MG63 (cell line): Measurements from ENCODE around the gene ZNF319. TPM values are rescaled to one million over a fixed set of nuclear protein-coding genes. Genes with fewer than 3 reads are reported as not detected.

Experiments used
- DNase-seq: peaks from one replicate; pipeline ENCODE4 v3.0.0-alpha.2; 2020
- H3K27me3 ChIP-seq: fragments of 250-450 bp; sonication (Bioruptor Pico); 2 replicates; pipeline ENCODE4 v1.5.1; 2020; ENCODE audit warnings: mild to moderate bottlenecking, moderate library complexity
- H3K36me3 ChIP-seq: fragments of 250-450 bp; sonication (Bioruptor Pico); 2 replicates; pipeline ENCODE4 v1.5.1; 2020; ENCODE audit warnings: mild to moderate bottlenecking, moderate library complexity
- H3K4me3 ChIP-seq: fragments of 250-450 bp; sonication (Bioruptor Pico); 2 replicates; pipeline ENCODE4 v1.5.1; 2020; ENCODE audit warnings: mild to moderate bottlenecking, moderate library complexity
- H3K9me3 ChIP-seq: fragments of 250-450 bp; sonication (Bioruptor Pico); 2 replicates; pipeline ENCODE4 v1.5.1; 2020; ENCODE audit warnings: mild to moderate bottlenecking, moderate library complexity
- total RNA-seq: library from RNA; depleted of rRNA; stranded (reverse); fragments of >200 nt; shearing (Covaris generic); gene quantifications from 2 replicates; pipeline ENCODE4 v1.2.3, GENCODE V29; 2014; ENCODE audit warnings: low replicate concordance

Gene ZNF319
- total RNA-seq, 1 experiment from 2014 or later = 15.5 TPM

DNA sequence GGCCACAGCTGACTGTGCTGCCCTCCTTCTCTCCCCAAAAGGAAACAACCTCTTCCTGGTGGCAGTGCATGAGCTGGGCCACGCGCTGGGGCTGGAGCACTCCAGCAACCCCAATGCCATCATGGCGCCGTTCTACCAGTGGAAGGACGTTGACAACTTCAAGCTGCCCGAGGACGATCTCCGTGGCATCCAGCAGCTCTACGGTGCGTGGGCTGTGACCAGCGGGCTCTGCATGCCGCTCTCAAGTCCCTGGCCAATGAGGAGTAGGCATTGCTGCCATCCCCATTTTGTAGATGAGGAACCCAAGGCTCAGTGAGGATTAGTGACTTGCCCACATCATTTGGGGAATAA lies 40.0 kb upstream of the ZNF319 start:
- Histone ChIP-seq H3K9me3 (no peaks in the 10 kb centered on the region), H3K36me3 (no peaks in the 10 kb centered on the region), H3K27me3 (no peaks in the 10 kb centered on the region), H3K4me3 (no peak overlapping the region)
- no peak for DNase-seq

DNA sequence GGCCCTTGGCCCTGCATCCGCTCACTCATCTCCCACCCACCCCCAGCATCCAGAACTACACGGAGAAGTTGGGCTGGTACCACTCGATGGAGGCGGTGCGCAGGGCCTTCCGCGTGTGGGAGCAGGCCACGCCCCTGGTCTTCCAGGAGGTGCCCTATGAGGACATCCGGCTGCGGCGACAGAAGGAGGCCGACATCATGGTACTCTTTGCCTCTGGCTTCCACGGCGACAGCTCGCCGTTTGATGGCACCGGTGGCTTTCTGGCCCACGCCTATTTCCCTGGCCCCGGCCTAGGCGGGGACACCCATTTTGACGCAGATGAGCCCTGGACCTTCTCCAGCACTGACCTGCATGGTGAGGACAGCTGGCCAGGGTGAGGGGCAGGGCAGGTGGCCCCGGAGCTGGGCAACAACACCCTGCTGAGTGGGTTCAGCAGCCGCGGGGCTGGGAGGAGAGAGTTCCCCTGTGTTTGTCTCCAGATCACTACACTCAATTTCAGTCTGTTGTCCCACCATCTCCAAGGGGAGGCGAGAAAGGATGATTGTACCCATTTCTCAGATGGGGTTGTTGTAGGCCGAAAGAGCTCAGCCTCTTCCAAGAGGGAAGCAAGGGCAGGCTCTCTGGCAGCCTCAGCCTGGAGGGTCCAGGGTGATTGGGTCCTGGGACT lies 39.5 kb upstream of the ZNF319 start:
- Histone ChIP-seq H3K4me3 (no peak overlapping the region), H3K9me3 (no peaks in the 10 kb centered on the region), H3K36me3 (no peaks in the 10 kb centered on the region), H3K27me3 (no peaks in the 10 kb centered on the region)
- no peak for DNase-seq

- H3K36me3 ChIP-seq = no peaks in the 10 kb centered on the region
- no peaks in the 10 kb centered on the region for H3K27me3 ChIP-seq
- no peaks in the 10 kb centered on the region for H3K9me3 ChIP-seq
- no peak overlapping the region for H3K4me3 ChIP-seq
- no peak for DNase-seq
These were observed 37.8 kb upstream of the ZNF319 start for GRCh38 chr16:58038219-58038641.

DNA sequence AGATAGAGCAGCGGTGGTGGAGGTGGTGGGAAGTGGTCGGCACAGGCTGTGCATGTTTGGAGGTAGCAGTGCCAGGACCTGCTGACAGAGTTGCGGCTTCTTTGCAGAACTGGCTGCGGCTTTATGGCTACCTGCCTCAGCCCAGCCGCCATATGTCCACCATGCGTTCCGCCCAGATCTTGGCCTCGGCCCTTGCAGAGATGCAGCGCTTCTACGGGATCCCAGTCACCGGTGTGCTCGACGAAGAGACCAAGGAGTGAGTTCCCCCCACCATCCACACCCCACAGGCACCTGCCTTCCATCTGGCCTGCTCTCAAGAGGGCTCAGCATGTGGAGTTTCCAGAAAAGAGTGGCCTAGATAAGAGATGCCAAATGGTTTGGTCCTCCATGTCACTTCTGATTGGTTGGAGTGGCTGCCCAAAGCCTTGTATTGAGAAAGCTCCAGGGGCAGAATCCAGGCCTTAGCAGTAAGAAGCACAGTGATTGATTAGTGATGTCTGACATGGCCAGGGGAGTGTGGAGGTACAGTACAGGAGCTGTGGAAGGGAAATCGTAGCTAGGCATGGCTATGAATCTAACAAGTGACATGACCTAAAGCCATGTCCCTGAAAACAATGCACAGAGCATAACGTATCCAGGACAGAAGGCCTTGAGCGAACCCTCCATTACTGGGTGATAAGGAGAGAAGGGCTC lies 37.0 kb upstream of the ZNF319 start:
- Histone ChIP-seq H3K27me3 (no peaks in the 10 kb centered on the region), H3K4me3 (no peak overlapping the region), H3K36me3 (no peaks in the 10 kb centered on the region), H3K9me3 (no peaks in the 10 kb centered on the region)
- no peak for DNase-seq

GRCh38 chr16:58036943-58037342 lies 36.5 kb upstream of the ZNF319 start:
- Histone ChIP-seq H3K9me3 (no peaks in the 10 kb centered on the region), H3K27me3 (no peaks in the 10 kb centered on the region), H3K36me3 (no peaks in the 10 kb centered on the region), H3K4me3 (no peak overlapping the region)
- no peak for DNase-seq

DNA sequence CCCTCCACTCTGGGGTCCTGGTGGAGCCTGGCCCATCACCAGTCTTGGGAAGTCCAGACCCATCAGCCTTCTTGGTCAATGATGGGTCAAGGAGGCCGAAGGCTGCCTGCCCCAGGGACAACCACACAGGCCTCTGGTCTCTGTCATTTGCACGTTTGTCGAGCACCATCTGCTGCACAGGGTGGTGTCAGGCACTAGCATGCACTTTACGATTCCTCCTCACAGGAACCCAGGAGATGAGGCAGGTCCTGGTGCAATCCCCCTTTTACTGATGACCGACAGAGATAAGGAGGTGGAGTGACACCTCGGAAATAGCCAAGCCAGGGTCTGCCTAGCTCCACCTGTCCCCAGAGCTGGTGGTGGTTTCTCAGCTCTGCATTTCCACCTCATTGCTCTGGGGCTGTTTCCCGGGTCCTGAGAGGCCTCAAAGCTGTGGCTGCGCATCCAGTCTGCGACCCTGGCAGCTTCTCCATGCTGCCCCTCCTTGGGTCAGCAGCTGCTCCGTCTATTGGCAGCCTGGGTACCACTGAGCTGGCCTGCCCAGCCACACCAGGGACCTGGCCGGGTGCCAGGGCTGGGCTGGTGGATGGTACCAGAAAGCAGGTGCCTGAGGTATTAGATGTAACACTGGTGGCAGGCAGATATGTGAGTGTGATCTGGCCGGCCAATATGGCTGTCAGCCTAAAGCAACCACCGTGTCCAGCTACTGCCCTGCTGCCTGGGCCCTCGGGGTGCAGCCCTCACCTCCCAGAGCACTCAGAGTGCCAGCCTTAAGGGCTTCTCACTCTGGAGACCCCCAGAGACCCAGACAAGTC lies 35.1 kb upstream of the ZNF319 start:
- no peak overlapping the region for H3K4me3 ChIP-seq
- no peak for DNase-seq
- H3K27me3 ChIP-seq = no peaks in the 10 kb centered on the region
- H3K9me3 ChIP-seq = no peaks in the 10 kb centered on the region
- H3K36me3 ChIP-seq = no peaks in the 10 kb centered on the region

DNA sequence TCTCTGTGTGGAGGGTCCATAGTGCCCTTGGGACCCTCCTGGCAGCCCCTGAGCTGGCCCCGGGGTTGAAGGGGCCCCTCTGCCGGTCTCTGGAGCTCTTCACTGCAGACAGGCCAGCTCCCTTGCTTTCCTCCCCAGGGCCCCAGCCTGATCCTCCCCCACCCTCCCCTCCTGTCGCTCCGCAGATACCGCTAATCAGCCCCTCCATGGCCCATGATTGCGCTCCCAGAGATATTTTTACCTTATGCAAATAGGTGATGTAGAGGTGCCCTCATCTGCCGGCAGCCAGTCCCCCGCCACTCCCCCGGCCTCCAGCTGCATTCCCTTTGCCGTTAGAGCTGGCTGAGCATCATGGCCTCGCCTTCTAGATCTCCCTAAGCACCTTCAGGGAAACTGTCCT lies 34.3 kb upstream of the ZNF319 start:
- Histone ChIP-seq H3K9me3 (no peaks in the 10 kb centered on the region), H3K27me3 (no peaks in the 10 kb centered on the region), H3K4me3 (no peak overlapping the region), H3K36me3 (no peaks in the 10 kb centered on the region)
- no peak for DNase-seq

DNA sequence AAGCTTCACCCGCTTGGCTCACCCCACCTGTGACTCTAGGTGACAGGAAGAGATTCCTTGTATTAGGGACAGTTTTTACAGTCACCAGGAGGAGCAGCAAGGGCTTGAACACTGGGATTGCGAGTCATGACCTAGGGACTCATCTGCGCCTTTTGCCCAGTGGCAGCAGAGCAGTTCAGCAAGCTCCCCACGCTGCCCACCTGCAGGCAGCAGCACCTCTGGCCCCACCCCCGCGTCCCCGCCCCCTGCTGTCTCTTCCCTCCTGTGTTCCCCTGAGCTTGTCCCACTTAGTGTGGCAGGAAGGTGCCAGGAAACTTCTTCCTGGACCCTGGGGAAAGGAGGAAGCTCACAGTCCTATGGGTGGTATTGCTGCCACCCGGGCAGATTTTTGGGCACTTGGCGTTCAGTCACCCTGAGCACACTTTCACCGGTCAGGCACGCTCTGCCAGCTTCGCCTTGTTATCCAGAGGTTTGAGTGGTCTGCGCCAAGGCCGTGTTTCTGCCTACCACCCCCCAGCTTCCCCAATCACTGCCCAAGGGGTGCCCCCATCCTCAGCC lies 33.7 kb upstream of the ZNF319 start:
- Histone ChIP-seq H3K4me3 (no peak overlapping the region), H3K36me3 (no peaks in the 10 kb centered on the region), H3K27me3 (no peaks in the 10 kb centered on the region), H3K9me3 (no peaks in the 10 kb centered on the region)
- no peak for DNase-seq

DNA sequence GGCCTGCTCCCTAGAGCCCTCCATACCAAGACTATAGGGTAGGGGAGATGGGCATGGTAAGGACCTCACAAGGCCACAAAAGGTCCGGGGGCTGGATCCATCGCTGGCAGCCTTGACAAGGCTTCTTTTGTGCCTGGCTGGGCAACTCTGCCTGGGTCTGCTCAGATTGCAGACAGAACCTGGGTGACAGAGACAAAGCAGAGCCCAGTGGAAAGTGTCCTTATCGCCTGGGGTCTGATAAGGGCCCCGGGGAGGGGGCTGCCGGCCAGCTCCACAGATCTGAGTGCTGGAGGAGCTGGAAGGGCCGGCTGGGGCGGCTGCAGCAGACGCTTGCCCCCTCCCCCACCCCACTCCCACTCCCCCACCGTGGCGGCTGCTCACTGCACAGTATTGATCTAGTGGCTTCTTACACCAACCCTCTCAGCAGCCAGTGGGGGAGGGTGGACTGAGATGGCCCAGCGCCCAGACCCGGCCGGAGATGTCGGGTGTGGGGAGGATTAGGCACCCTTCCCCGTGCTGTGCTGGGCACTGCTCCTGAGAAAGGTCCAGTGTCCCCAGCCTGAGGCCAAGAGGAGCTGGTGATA lies 32.3 kb upstream of the ZNF319 start:
- Histone ChIP-seq H3K4me3 (no peak overlapping the region), H3K36me3 (no peaks in the 10 kb centered on the region), H3K27me3 (no peaks in the 10 kb centered on the region), H3K9me3 (no peaks in the 10 kb centered on the region)
- no peak for DNase-seq

GRCh38 chr16:58031016-58031800 lies 30.7 kb upstream of the ZNF319 start:
- no peak overlapping the region for H3K4me3 ChIP-seq
- H3K9me3 ChIP-seq = no peaks in the 10 kb centered on the region
- DNase-seq = no peak
- H3K36me3 ChIP-seq = no peaks in the 10 kb centered on the region
- peaks cover 7% of the 10 kb centered on the region for H3K27me3 ChIP-seq

GRCh38 chr16:58030136-58030840 lies 29.8 kb upstream of the ZNF319 start:
- no peak overlapping the region for H3K4me3 ChIP-seq
- DNase-seq = no peak
- H3K9me3 ChIP-seq = no peaks in the 10 kb centered on the region
- no peaks in the 10 kb centered on the region for H3K36me3 ChIP-seq
- H3K27me3 ChIP-seq = peaks cover 7% of the 10 kb centered on the region

DNA sequence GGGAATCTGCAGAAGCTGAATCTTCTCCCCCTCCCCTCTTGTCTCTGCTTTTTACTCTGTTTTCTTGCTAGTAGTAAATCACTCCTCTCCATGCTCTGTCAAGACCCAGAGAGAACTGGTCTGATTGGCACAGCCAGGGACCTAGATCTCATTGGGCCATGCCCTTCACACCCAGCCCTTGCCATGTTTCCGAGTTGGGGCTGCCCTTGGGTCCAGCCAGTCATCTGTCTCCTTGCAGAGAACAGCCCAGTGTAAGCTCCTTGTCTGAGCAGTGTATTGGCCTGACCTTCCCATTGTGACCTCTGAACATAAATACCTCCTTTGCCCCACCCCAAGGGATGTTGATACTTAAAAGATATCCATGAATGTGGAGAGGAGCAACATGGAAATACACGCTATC lies 28.9 kb upstream of the ZNF319 start:
- Histone ChIP-seq H3K27me3 (peaks cover 7% of the 10 kb centered on the region), H3K36me3 (no peaks in the 10 kb centered on the region), H3K4me3 (no peak overlapping the region), H3K9me3 (no peaks in the 10 kb centered on the region)
- DNase-seq = no peak

GRCh38 chr16:58028541-58029070 lies 28.1 kb upstream of the ZNF319 start:
- H3K9me3 ChIP-seq = no peaks in the 10 kb centered on the region
- DNase-seq = no peak
- H3K27me3 ChIP-seq = peaks cover 7% of the 10 kb centered on the region
- H3K4me3 ChIP-seq = no peak overlapping the region
- no peaks in the 10 kb centered on the region for H3K36me3 ChIP-seq

DNA sequence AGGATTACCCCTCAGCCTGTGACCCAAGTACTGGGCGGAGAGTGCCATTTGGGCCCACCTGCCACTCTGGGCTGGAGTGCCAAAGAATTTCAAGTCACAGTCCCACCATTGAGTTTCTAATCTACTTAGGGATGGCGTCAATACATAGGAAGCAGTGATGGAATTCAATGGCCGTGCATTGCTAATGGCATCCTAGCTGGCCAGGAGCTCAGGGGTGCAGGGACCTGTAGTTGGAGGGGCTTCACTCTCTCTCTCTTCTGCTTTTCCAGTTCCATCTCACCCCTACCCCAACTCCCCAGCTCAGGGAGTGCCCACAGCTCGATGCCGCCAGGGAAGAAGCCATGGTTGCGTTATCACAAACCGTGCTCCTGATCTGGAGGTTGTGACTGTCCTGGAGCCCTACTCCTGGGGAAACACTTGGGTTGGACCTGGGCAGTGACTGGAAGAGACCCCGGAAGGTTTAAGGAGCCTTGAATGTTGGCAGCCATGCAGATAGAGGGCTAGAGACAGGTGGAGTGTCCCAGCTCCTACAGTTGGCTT lies 27.5 kb upstream of the ZNF319 start:
- no peaks in the 10 kb centered on the region for H3K36me3 ChIP-seq
- DNase-seq = no peak
- H3K4me3 ChIP-seq = no peak overlapping the region
- peaks cover 7% of the 10 kb centered on the region for H3K27me3 ChIP-seq
- no peaks in the 10 kb centered on the region for H3K9me3 ChIP-seq

- no peak for DNase-seq
- Histone ChIP-seq H3K27me3 (peaks cover 7% of the 10 kb centered on the region), H3K4me3 (no peak overlapping the region), H3K36me3 (no peaks in the 10 kb centered on the region), H3K9me3 (no peaks in the 10 kb centered on the region)
These were observed 26.9 kb upstream of the ZNF319 start for GRCh38 chr16:58027161-58027915.
